ENCODE measurements around the gene ZSCAN22. TPM values are rescaled to one million over a fixed set of nuclear protein-coding genes. Genes with fewer than 3 reads are reported as not detected.
A peak's percentile ranks its signal among the peaks of the same experiment; 100 is the strongest.
"Not testable (repeated sequence)": the region's sequence is repeated elsewhere in the genome, so short reads cannot be mapped to it uniquely, and the experiment has no call there.

ZSCAN22 gene
- total RNA-seq, 2 experiments from 2014 or later = 2.8 to 3.2 TPM

DNA sequence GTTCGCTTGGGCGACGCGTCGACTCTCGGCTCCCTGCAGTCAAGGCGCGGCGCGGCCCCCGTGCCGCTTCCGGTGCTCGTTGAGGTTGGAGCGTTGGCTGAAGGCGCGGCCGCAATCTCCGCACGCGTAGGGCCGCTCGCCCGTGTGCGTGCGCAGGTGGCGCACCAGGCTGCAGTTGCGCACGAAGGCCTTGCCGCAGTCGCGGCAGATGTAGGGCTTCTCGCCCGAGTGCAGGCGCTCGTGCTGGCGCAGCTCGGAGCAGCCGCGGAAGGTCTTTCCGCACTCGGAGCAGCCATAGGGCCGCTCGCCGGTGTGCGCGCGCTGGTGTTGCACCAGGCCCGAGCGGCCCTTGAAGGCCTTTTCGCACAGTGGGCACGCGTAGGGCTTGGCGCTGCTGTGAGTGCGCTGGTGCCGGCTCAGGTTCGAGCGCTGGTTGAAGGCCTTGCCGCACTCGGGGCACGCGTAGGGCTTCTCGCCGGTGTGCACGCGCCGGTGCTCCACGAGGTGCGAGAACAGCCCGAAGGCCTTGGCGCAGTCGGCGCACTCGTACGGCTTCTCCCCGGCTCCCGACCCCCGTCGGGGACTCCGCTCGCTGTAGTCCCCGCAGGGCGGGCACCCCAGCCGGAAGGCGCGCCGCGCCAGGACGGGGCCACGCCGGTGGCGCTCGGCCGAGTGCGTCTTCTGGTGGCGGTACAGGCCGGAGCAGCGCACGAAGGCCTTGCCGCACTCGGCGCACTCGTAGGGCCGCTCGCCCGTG lies 41.1 kb downstream of the ZSCAN22 start:
- H3K9me3 Mint-ChIP-seq = no peaks in the 10 kb centered on the region
- H3K36me3 Mint-ChIP-seq = no peaks in the 10 kb centered on the region
- DNase-seq = no peak
- H3K4me3 Mint-ChIP-seq = no peak overlapping the region
- H3K4me1 Mint-ChIP-seq = peaks cover 1% of the 10 kb centered on the region
- H3K27me3 Mint-ChIP-seq = no peaks in the 10 kb centered on the region
- no peak overlapping the region for H3K27ac Mint-ChIP-seq

DNA sequence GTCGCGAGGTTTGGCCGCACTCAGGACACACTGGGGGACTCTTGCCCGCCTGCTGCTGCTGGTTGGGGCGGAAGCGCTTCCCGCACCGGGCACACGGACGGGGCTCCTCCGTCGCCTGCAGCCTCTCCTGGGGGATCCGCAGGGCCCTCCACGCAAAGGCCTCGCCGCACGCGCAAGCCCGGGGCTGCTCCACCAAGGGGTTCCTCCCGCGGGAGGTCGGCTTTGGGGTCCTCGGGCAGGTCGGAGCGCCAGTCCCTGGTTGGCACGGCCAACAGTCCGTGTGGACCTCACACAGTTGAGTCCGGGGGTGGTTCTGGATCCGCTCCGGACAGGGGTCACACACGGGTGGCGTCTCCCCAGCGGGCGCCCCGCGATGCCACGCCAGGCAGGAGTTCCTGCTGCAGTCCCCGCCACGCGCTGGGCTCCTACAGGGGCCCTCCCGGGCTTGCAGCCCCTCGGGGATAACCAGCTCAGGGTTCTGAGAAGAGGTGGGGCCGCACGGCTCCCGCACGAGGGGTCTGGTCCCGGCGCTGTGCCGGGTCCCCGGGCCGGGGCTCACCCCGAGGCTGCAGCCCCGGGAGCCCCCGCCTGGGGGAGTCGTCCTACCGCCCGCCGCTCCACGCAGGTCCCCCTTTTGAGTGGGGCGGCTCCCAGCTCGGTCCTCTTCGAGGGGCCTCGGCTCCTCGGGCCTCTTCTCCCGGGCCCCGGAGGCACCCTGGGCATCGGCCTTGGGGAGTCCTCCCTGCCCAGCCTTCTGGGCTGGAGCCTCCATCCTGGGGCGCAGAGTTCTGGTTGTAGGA lies 42.0 kb downstream of the ZSCAN22 start:
- no peaks in the 10 kb centered on the region for H3K27me3 Mint-ChIP-seq
- H3K4me1 Mint-ChIP-seq = no peaks in the 10 kb centered on the region
- no peaks in the 10 kb centered on the region for H3K36me3 Mint-ChIP-seq
- H3K27ac Mint-ChIP-seq = no peak overlapping the region
- no peaks in the 10 kb centered on the region for H3K9me3 Mint-ChIP-seq
- DNase-seq = no peak
- H3K4me3 Mint-ChIP-seq = no peak overlapping the region

DNA sequence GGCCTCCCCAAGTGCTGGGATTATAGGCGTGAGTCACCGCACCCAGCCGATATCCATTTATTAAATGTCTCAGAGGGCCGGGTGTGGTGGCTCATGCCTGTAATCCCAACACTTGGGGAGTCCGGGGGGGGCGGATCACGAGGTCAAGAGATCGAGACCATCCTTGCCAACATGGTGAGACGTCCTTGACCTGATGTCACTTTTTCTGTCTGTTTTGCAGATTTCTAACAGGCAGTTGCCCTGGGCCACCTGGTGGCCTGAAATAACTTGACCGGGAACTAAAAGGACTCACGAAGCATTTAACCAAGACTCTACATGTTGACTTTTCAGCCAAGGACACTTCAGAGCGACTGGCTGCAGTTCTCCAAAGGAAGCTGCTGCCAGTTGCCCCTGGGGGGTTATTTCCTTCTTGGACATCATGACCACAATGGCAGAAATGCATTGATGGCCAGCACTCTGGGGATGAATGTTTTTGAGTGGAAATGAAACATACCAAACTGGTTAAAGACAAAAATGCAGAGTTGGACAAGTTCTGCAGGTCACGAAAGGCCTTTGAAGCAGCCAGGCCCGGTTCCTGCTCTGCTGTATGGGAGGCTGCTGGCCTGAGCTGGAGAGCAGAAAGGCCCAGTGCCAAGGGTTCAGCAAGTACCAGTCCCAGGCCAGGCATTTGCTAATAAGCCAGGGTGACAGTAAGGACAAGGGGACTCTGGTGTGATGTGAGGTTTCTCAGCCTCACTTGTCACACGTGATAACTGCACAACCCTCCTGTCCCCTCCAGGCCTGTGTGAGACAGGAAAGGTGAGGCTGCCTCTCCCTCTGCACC lies 45.7 kb downstream of the ZSCAN22 start:
- H3K4me1 Mint-ChIP-seq = peaks cover 3% of the 10 kb centered on the region
- DNase-seq = no peak
- H3K9me3 Mint-ChIP-seq = no peaks in the 10 kb centered on the region
- H3K27ac Mint-ChIP-seq = no peak overlapping the region
- H3K4me3 Mint-ChIP-seq = no peak overlapping the region
- H3K27me3 Mint-ChIP-seq = no peaks in the 10 kb centered on the region
- no peaks in the 10 kb centered on the region for H3K36me3 Mint-ChIP-seq

DNA sequence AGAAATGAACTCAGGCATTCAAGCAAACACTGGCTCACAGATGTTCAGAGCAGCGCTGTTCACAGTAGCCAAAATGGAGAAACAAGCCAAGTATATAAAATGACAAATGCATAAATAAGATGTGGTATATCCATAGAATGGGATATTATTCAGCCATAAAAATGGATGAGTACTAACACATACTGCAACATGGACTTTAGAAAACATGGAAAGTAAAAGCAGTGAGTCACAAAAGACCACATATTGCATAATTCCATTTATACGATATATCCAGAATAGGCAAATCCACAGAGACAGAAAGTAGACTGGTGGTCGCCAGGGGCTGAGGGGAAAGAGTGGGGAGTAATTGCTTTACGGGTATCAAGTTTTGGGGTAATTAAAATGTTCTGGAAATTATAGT lies 47.4 kb downstream of the ZSCAN22 start:
- no peak for DNase-seq
- Mint-ChIP-seq H3K9me3 (no peaks in the 10 kb centered on the region), H3K27ac (no peak overlapping the region), H3K4me3 (no peak overlapping the region), H3K27me3 (no peaks in the 10 kb centered on the region), H3K4me1 (peaks cover 7% of the 10 kb centered on the region), H3K36me3 (no peaks in the 10 kb centered on the region)

DNA sequence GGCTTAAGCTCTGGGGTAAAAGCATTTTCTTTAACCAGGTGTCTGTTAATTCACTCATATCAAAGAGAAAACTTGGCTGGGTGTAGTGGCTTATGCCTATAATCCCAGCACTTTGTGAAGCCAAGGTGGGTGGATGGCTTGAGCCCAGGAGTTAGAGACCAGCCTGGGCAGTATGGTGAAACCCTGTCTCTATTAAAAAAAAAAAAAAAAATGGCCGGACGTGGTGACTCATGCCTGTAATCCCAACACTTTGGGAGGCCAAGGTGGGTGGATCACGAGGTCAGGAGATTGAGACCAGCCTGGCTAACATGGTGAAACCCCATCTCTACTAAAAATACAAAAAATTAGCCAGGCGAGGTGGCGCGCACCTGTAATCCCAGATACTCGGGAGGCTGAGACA lies 49.9 kb downstream of the ZSCAN22 start:
- H3K9me3 Mint-ChIP-seq, H3K4me3 Mint-ChIP-seq, H3K27me3 Mint-ChIP-seq, DNase-seq, H3K36me3 Mint-ChIP-seq, H3K27ac Mint-ChIP-seq: not testable (repeated sequence)
- H3K4me1 Mint-ChIP-seq = peaks cover 17% of the 10 kb centered on the region

DNA sequence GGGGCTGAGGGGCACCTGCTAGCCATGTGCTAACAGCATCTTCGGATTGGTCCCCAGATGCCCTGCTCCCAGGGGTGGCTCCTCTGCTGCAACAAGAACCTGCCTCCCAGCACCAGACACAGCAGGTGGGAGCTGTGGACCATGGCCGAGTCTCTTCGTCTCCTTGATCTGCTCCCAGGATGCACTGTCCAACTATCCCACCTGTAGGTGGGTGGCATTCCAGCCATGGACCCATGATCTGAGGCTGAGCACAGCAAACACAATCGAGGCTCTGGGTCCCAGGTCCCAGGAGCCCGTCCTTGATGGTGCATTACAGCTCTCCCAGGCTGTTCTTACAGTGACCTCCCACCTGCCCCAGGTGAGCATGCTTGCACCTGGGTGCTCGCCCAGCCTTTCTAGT lies 52.5 kb downstream of the ZSCAN22 start:
- peaks cover 23% of the 10 kb centered on the region for H3K4me1 Mint-ChIP-seq
- no peaks in the 10 kb centered on the region for H3K36me3 Mint-ChIP-seq
- peak overlapping the region; percentile 85 for H3K4me3 Mint-ChIP-seq
- no peaks in the 10 kb centered on the region for H3K9me3 Mint-ChIP-seq
- peak overlapping the region; percentile 88 for H3K27ac Mint-ChIP-seq
- H3K27me3 Mint-ChIP-seq = no peaks in the 10 kb centered on the region
- no peak for DNase-seq

DNA sequence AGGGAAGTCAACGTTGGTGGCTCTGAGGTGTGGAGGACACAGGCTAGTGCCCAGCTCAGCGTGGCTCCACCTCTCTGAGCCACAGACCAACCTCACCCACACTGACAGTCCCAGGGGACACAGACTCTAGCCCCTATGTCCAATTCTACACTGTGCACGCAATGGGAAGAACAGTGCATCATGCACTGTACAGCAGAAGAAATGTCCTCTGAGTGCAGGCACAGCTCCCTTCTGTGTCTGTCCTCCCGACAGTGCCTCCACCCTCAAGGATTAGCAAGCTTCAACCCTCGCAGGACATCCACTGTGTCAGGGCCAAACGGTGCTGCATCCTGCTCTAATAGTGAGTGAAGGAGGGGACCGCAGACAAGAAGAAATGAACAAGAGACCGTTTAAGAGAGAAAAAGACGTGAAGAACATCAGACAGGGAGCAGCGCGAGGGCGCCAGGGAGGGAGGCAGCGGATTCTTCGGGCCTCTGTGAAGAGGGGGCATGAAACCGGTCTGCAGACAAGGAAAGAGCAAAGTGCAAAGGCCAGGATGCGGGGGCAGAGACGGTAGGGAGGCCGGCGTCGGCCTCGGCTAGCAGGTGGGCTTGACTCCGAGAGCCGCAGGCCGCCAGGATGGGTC lies 53.4 kb downstream of the ZSCAN22 start:
- Mint-ChIP-seq H3K27me3 (no peaks in the 10 kb centered on the region), H3K4me1 (peaks cover 21% of the 10 kb centered on the region), H3K4me3 (peak overlapping the region; percentile 85), H3K36me3 (no peaks in the 10 kb centered on the region), H3K27ac (peak overlapping the region; percentile 88), H3K9me3 (no peaks in the 10 kb centered on the region)
- DNase-seq = no peak

DNA sequence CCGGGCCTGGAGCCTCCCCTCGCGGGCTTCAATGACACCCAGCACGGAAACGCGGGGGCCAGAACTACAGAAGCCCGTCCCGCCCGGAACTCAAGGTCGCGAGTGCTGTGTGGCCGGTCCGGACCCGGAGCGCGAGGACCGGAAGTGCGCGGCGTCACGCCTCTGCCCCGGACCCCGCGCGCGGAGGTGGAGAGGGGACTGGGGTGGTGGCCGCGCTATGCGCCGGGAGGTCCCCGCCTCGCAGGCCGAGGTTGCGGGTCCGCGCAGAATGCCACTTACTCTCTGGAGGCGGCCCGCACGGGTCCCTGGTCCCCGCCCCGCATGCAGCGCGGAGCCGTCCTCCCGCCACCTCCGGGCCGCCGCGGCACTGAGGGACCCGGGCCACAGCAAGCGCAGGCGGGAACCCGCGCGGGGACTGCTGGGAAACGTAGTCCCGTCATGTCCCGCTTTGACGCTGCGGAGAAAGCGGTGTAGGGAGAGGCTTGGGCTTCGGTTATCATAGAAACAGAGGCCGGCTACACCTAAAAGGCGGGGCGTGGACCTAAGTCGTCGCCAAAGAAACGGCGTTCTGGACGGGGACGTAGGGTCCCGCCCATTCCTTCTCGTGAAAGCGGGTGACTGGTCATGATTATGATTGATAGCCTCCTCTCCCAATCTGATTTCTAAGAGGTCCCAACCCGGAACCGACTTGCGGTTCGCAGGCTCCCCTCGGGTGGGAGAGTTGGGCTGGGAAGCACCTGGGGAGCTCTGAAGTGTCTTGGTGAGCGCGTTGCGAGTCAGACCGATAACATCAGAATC lies 54.1 kb downstream of the ZSCAN22 start, which contains the start of gene ZNF837:
ZNF837 (minus strand) TSS at position 369 of the 798 bp plus-strand sequence. CDS start 11,698 bp downstream, outside the sequence.
- H3K9me3 Mint-ChIP-seq = no peaks in the 10 kb centered on the region
- peak; percentile 98 for DNase-seq
- peak within 1 kb of the TSS; percentile 88 for H3K27ac Mint-ChIP-seq
- H3K36me3 Mint-ChIP-seq = no peaks in the 10 kb centered on the region
- no peaks in the 10 kb centered on the region for H3K27me3 Mint-ChIP-seq
- H3K4me1 Mint-ChIP-seq = peaks cover 25% of the 10 kb centered on the region
- peak within 1 kb of the TSS; percentile 85 for H3K4me3 Mint-ChIP-seq

DNA sequence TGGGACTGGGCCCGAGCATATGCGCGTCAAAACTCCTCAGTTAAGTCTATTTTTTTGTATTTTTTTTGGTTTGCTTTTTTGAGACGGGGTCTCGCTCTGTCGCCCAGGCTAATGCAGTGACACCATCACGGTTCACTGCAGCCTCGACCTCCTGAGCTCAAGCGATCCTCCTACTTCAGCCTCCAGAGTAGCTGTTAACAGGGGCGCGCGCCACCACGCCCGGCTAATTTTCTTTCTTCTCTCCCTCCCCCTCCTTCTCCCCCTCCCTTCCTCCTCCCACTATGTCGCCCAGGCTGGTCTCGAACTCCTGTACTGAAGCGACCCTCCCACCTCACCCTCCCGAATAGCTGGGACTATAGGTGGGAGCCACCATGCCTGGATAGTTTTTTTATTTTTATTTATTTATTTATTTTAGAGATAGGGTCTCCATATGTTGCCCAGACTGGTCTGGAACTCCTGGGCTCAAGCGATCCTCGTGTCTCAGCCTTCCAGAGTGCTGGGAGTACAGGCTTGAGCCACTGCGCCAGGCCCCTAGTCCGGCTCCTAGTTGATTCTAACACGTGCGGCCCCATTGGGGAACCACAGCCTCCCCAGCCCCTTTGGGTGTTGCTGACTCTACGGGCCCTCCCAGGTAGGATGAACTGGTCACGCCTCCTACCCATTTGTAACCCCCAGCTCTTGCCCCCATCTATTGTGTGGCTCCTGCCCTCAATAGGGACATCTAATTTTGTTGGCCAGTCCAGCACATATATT lies 54.8 kb downstream of the ZSCAN22 start:
- no peak for DNase-seq
- H3K27ac Mint-ChIP-seq = peak overlapping the region; percentile 88
- H3K4me1 Mint-ChIP-seq = peaks cover 25% of the 10 kb centered on the region
- no peaks in the 10 kb centered on the region for H3K9me3 Mint-ChIP-seq
- no peaks in the 10 kb centered on the region for H3K36me3 Mint-ChIP-seq
- peak overlapping the region; percentile 85 for H3K4me3 Mint-ChIP-seq
- no peaks in the 10 kb centered on the region for H3K27me3 Mint-ChIP-seq

DNA sequence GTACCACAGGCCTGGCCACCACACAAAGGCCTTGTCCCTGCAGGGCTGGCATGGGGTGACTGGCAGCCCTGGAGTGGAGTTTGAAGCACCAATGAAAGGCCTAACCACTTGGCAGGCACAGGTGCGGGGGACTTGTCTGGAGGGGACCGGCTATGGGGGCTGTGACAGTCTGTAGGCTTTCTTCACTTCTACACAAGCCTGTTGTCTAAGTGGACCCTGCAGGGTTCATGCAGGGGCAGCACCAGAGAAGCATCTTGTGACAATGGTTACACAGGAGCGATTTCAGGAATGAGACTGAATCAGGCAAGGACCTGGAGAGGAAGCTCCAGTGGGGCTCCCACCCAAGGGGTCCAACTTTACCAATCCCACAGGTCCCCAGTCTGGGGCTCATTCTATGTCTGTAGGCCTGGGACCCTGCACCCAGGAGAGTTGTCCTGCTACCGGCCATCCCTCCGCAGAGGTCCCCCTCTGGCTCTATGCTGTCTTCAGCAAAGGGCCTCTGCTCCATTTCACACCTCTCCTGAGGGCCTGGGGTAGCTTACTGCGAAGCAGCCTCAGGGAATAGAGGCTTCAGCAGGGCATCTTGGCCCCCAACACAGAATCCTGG lies 56.3 kb downstream of the ZSCAN22 start:
- no peak for DNase-seq
- Mint-ChIP-seq H3K36me3 (peaks cover 12% of the 10 kb centered on the region), H3K4me3 (no peak overlapping the region), H3K27me3 (no peaks in the 10 kb centered on the region), H3K27ac (no peak overlapping the region), H3K9me3 (no peaks in the 10 kb centered on the region), H3K4me1 (peaks cover 28% of the 10 kb centered on the region)

DNA sequence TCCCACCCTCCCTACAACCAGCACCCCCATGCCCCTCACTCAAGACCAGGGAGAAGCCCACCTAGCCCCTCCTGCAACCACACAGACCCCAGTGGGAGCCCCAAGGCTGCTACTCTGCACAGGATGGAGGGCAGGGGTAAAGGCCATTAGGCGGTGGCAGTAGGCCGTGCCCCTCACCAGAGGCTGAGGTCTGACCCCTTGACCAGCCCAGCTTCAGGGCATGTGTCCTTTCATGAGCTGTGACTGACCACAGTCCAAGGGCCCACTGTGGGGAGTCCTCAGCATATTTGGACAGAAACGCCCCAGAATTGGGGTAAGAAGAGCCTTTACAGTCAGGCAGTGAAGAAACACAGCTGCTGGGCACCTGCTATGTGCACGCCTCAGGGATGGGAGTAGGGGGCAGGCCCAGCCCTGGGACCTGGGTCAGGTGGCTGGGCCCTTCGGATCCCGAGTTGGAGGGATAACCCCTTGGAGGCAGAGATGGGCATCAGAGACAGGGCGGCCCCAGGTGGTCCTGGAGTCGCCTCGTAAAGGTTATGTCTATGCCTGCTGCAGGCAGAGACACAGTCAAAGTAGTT lies 58.6 kb downstream of the ZSCAN22 start:
- Mint-ChIP-seq H3K4me3 (peak overlapping the region; percentile 98), H3K4me1 (peaks cover 28% of the 10 kb centered on the region)

DNA sequence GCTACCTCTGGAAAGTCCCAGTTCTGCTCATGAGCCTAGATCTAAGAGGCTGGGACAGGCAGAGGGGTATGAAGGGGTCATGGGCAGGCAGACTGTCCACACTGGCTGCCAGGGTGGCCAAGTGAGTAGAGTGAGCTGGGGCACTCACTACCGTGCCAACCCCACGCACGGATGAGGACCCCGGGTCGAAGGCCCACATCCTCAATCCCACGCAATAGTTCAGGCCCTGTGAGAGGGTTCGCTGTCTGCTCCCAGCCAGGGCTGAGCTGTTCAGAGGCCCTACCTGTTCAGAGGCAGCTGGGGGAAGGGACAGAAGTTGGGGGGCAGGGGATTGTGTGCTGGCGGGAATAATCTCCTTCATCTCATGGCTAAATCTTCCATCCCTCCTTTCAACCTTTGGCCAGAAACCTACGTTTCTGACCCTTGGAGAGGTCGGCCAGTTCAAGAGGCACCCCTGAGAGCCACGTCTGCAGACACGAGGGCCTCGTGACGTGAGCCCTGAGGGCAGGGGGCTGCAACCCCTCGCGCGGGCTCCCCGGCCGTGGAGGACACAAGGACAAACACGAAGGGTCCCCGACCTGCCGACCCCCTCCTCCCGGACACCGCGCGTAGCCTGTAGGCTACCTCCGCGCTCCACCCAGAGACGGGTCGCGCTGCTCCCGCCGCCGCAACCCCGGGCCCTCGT lies 59.2 kb downstream of the ZSCAN22 start:
- Mint-ChIP-seq H3K4me3 (peak overlapping the region; percentile 98), H3K27me3 (no peaks in the 10 kb centered on the region), H3K27ac (peak overlapping the region; percentile 98), H3K36me3 (peaks cover 36% of the 10 kb centered on the region), H3K4me1 (peaks cover 34% of the 10 kb centered on the region), H3K9me3 (no peaks in the 10 kb centered on the region)
- peak; percentile 41 for DNase-seq

More for the DNA sequence above, 58.6 kb downstream of the ZSCAN22 start:
- H3K9me3 Mint-ChIP-seq = no peaks in the 10 kb centered on the region
- peaks cover 30% of the 10 kb centered on the region for H3K36me3 Mint-ChIP-seq
- DNase-seq = no peak
- H3K27ac Mint-ChIP-seq = peak overlapping the region; percentile 98
- H3K27me3 Mint-ChIP-seq = no peaks in the 10 kb centered on the region

All from activated naive CD8-positive, alpha-beta T cell treated with anti-CD3 and anti-CD28 coated beads for 36 hours (primary cell).